GM19438 (cell line): ENCODE data around the gene HSPA8.
"Not testable (repeated sequence)": the region's sequence is repeated elsewhere in the genome, so short reads cannot be mapped to it uniquely, and the experiment has no call there.

ENCODE experiments used
- ATAC-seq: cut with Tn5 transposase; IDR thresholded peaks from one replicate; pipeline ENCODE4 v1.9.1; 2021; ENCODE audit warnings: low read depth; ENCODE audit not compliant: unreplicated experiment

Gene HSPA8

GRCh38 chr11:123061403-123062157, at the start of gene HSPA8:
Gene HSPA8, minus strand, starts transcription at chr11:123062136. Its CDS starts 812 bp downstream, at chr11:123061324.
- ATAC-seq, result peak; percentile 4

DNA sequence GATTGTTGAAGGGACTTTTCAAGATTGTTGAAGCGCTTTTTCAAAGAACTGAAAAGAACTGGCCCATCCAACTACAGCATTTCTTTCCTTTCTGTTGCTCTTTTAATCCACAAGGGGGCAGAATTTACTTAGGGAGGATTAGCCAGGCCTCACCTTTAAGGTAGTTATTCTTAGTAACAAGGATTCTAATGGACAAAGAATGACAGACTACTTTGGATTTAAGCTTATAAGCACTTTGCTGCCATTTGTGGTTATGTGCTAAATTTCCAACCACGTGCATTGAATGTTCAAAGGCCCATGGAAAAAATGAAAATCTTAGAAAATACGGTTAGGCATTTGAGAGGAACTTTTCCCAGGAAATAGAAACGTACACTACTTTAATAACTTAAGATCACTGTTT, 49.5 kb upstream of the HSPA8 start:
- ATAC-seq, result no peak

DNA sequence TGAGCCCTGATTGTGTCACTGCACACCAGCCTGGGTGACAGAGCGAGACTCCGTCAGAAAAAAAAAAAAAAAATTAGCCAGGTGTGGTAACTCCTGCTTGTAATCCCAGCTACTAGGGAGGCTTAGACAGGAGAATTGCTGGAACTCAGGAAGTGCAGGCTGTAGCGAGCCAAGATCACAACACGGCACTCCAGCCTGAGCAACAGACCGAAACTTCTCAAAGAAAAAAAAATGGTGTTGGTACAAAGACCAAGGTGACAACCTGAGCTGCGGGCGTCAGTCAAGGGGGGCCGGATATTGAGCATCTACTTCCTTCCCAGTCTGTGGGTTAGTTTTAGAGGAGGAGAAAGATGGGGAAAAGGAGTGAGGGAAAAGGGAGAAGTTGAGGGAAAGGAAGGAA, 48.5 kb upstream of the HSPA8 start:
- no peak for ATAC-seq

GRCh38 chr11:123107945-123108495, 46.1 kb upstream of the HSPA8 start:
- ATAC-seq, result no peak

- no peak for ATAC-seq
Measured at GRCh38 chr11:123104697-123105096, 42.8 kb upstream of the HSPA8 start.

GRCh38 chr11:123103326-123103980, 41.5 kb upstream of the HSPA8 start:
- ATAC-seq, result no peak

DNA sequence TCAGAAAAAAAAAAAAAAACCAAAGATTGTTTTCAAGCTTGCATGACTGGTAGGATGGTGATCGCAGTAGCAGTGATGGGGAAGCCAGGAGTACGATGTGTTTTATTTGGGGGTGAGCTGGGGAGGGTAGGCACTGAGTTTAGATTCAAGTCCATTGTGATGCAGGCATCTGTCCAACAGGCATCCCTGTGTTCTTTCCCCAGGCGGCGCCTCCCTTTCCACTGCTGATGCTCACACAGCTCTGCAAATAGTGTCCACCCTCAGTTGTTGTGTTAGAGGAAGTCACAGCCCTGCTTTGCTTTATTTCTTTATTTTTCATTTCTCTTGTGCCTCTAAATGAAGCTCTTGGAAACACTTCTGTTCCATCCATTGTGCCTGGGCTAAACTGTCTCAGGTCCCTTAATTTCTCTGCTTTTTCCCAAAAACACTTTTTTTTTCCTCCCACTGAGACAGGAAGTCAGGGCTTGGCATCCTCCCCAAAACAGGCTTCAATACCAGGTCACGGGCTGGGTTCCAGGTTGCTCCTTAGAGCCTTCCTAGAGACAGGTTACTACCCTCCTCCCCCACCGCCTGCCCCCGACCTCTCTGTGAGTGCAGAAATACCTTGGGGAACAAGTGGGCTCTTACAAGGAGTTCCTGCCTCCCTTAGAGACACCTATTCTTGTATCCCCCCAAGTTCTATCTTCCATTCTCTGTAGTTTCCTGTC, 38.6 kb upstream of the HSPA8 start:
- ATAC-seq, result no peak

GRCh38 chr11:123098990-123099389, 37.1 kb upstream of the HSPA8 start:
- ATAC-seq, result no peak

- no peak for ATAC-seq
Measured at GRCh38 chr11:123093739-123094138, 31.8 kb upstream of the HSPA8 start.

- no peak for ATAC-seq
Measured at GRCh38 chr11:123091506-123091905, 29.6 kb upstream of the HSPA8 start.

- ATAC-seq, result not testable (repeated sequence)
Measured at GRCh38 chr11:123090168-123090567, 28.2 kb upstream of the HSPA8 start.

DNA sequence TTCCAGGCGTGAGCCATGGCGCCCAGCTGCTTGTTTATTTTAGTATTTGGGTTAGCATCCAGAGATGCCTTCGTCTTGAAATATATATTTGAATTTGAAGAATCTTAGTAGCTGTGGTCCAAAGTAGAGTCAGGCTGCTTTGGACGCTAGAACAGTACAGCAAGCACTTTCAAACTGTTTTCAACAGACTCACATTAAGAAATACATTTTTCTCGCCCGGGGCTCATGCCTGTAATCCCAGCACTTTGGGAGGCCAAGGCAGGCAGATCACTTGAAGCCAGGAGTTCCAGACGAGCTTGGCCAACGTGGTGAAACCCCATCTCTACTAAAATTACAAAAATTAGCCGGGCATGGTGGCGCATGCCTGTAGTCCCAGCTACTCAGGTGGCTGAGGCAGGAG, 27.0 kb upstream of the HSPA8 start:
- not testable (repeated sequence) for ATAC-seq

- peak; percentile 94 for ATAC-seq
Measured at GRCh38 chr11:123087657-123088056, 25.7 kb upstream of the HSPA8 start.

GRCh38 chr11:123086305-123086704, 24.4 kb upstream of the HSPA8 start:
- ATAC-seq, result no peak

DNA sequence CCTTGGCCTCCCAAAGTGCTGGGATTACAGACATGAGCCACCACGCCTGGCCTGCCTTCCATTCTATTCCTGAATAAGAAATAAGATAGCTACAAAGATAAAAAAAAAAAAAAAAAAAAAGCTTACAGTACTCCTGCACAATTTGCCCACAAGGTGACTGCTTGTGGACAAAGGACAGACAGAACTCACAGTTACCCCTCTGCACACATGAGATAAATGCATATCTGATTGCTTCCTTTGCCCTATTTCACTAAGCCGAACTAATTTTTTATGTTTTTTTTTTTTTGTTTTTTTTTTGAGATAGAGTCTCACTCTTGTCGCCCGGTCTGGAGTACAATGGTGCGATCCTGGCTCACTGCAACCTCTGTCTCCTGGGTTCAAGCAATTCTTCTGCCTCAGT, 23.6 kb upstream of the HSPA8 start:
- ATAC-seq, result no peak

DNA sequence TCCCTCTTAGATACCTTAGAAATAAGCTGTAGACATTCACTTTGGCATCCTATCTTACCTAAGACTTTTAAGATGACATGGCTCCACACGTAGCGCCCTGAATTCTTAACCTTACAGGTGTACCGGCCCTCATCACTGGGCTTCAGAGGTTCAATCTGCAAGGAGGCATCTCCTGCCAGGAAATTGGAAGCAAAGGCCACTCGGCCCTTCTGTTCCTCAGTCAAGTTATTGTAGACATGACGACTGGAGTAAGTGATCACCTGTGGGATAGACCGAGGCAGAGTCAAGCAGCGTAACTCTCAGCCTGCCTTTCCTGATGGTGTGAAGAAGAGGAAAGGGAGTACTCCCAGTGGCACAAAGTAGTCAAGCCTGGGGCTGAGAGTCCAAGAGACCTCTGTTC, 22.5 kb upstream of the HSPA8 start:
- ATAC-seq, result no peak

DNA sequence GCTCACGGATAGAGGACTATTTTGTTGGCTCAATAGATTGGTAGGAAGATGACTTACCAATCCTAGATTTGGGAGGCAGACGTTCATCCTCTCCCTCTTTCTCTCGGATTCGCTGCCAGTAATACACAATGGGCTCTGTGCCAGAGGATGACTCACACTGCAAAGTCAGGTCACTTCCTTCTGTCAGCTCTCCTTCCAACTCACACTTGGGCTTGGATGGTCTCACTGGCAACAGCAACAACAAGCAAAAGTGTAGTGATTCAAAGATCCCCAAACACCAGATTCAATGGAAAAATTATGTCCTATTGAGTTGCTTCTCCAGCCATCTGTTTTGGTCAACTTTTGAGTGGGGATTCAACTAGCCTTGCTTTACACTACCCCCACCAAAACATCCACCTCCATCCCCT, 21.7 kb upstream of the HSPA8 start:
- no peak for ATAC-seq

- ATAC-seq, result no peak
Measured at GRCh38 chr11:123082977-123083376, 21.0 kb upstream of the HSPA8 start.

DNA sequence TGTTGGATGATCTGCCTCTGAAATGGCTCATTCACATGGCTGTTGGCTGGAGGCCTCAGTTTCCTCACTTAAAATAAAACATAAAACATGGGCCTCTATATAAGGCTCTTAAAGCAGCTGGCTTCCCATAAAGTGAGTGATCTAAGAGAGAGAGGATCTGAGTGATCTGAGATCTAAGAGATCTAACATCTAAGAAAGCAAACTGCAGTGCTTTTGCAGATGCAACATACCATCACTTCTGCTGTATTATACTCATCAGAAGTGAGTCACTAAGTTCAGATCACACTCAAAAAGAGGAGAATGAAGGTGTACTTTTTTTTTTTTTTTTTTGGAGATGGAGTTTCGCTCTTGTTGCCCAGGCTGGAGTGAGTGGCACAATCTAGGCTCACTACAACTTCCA, 18.1 kb upstream of the HSPA8 start:
- no peak for ATAC-seq

- ATAC-seq, result no peak
Measured at GRCh38 chr11:123076484-123076883, 14.5 kb upstream of the HSPA8 start.

GRCh38 chr11:123073343-123074057, 11.6 kb upstream of the HSPA8 start:
- no peak for ATAC-seq
